SK-N-SH treated with all-trans-retinoic acid at 6 μM for 48 hours (cell line): Measurements from ENCODE around the gene SCYGR2.

Experiments
- ATAC-seq: fragments of 200-7000 bp; cut with Tn5 transposase; 3 replicates; pipeline ENCODE4 v1.9.1; 2020; ENCODE audit warnings: mild to moderate bottlenecking, moderate library complexity
- ARNTL ChIP-seq: fragments of 450-650 bp; formaldehyde crosslinking; IDR thresholded peaks from 2 replicates; pipeline ENCODE4 v1.5.0; 2020; ENCODE audit warnings: low read depth, mild to moderate bottlenecking, moderate library complexity, borderline replicate concordance
- BACH2 ChIP-seq: fragments of 250-450 bp; sonication (Bioruptor Pico); IDR thresholded peaks from 2 replicates; pipeline ENCODE4 v1.9.0; 2021; ENCODE audit warnings: mild to moderate bottlenecking, borderline replicate concordance
- CSDC2 ChIP-seq: fragments of 250-450 bp; sonication (Bioruptor Pico); IDR thresholded peaks from 2 replicates; pipeline ENCODE4 v1.5.0; 2020; ENCODE audit warnings: mild to moderate bottlenecking, moderate library complexity
- CSRNP3 ChIP-seq: fragments of 250-450 bp; sonication (Bioruptor Pico); IDR thresholded peaks from 2 replicates; pipeline ENCODE4 v1.5.1; 2021; ENCODE audit warnings: mild to moderate bottlenecking, moderate library complexity
- ESRRG ChIP-seq: fragments of 250-450 bp; sonication (Bioruptor Pico); IDR thresholded peaks from 2 replicates; pipeline ENCODE4 v1.6.1; 2021; ENCODE audit warnings: mild to moderate bottlenecking
- GLIS3 ChIP-seq: fragments of 250-450 bp; sonication (Bioruptor Pico); IDR thresholded peaks from 2 replicates; pipeline ENCODE4 v1.5.0; 2020; ENCODE audit warnings: mild to moderate bottlenecking, moderate library complexity
- ISL1 ChIP-seq: fragments of 250-450 bp; sonication (Bioruptor Pico); IDR thresholded peaks from 2 replicates; pipeline ENCODE4 v2.1.2; 2022; ENCODE audit warnings: mild to moderate bottlenecking, moderate library complexity
- OSR1 ChIP-seq: fragments of 250-450 bp; sonication (Bioruptor Pico); IDR thresholded peaks from 2 replicates; pipeline ENCODE4 v1.8.0; 2022; ENCODE audit warnings: moderate library complexity, mild to moderate bottlenecking, inconsistent platforms
- PATZ1 ChIP-seq: fragments of 250-450 bp; sonication (Bioruptor Pico); IDR thresholded peaks from 2 replicates; pipeline ENCODE4 v1.8.0; 2020; ENCODE audit warnings: mild to moderate bottlenecking, moderate library complexity, borderline replicate concordance
- POU6F1 ChIP-seq: fragments of 250-450 bp; sonication (Bioruptor Pico); IDR thresholded peaks from 2 replicates; pipeline ENCODE4 v1.8.0; 2021; ENCODE audit warnings: low read depth, mild to moderate bottlenecking, moderate library complexity, borderline replicate concordance
- PPARA ChIP-seq: fragments of 250-450 bp; sonication (Bioruptor Pico); IDR thresholded peaks from 2 replicates; pipeline ENCODE4 v1.5.0; 2020; ENCODE audit warnings: mild to moderate bottlenecking, borderline replicate concordance
- RARB ChIP-seq: fragments of 250-450 bp; sonication (Bioruptor Pico); IDR thresholded peaks from 2 replicates; pipeline ENCODE4 v1.8.0; 2021; ENCODE audit warnings: mild to moderate bottlenecking, moderate library complexity
- SNAI2 ChIP-seq: fragments of 250-450 bp; sonication (Bioruptor Pico); IDR thresholded peaks from 2 replicates; pipeline ENCODE4 v1.5.0; 2020; ENCODE audit warnings: mild to moderate bottlenecking, moderate library complexity
- TCF4 ChIP-seq: fragments of 250-450 bp; sonication (Bioruptor Pico); IDR thresholded peaks from 2 replicates; pipeline ENCODE4 v1.8.0; 2021; ENCODE audit warnings: mild to moderate bottlenecking, moderate library complexity, borderline replicate concordance
- TOX ChIP-seq: fragments of 250-450 bp; sonication (Bioruptor Pico); IDR thresholded peaks from 2 replicates; pipeline ENCODE4 v1.8.0; 2021; ENCODE audit warnings: mild to moderate bottlenecking, moderate library complexity, borderline replicate concordance
- TSHZ2 ChIP-seq: fragments of 250-450 bp; sonication (Bioruptor Pico); IDR thresholded peaks from 2 replicates; pipeline ENCODE4 v1.5.0; 2020; ENCODE audit warnings: mild to moderate bottlenecking, moderate library complexity
- ZC3H10 ChIP-seq: fragments of 250-450 bp; sonication (Bioruptor Pico); IDR thresholded peaks from 2 replicates; pipeline ENCODE4 v1.5.1; 2021; ENCODE audit warnings: mild to moderate bottlenecking, moderate library complexity
- ZFP3 ChIP-seq: fragments of 250-450 bp; sonication (Bioruptor Pico); IDR thresholded peaks from 2 replicates; pipeline ENCODE4 v1.5.0; 2020; ENCODE audit warnings: mild to moderate bottlenecking, moderate library complexity
- ZFP30 ChIP-seq: fragments of 450-650 bp; formaldehyde crosslinking; IDR thresholded peaks from 2 replicates; pipeline ENCODE4 v1.5.0; 2022; ENCODE audit warnings: mild to moderate bottlenecking, moderate library complexity
- ZNF565 ChIP-seq: fragments of 450-650 bp; formaldehyde crosslinking; conservative IDR thresholded peaks from 2 replicates; pipeline ENCODE4 v1.5.0; 2020; ENCODE audit warnings: low read depth, mild to moderate bottlenecking, moderate library complexity
- ZNF70 ChIP-seq: fragments of 450-650 bp; formaldehyde crosslinking; IDR thresholded peaks from 2 replicates; pipeline ENCODE4 v1.5.0; 2020; ENCODE audit warnings: mild to moderate bottlenecking, moderate library complexity

Gene SCYGR2

GRCh38 chr2:227582369-227582768 lies 16.3 kb upstream of the SCYGR2 start (continued):
- TF ChIP-seq TSHZ2 (CRISPR knock-in tag) (no peak), GLIS3 (no peak), BACH2 (CRISPR knock-in tag) (no peak), ZNF565 (CRISPR knock-in tag) (no peak), ZC3H10 (CRISPR knock-in tag) (no peak), ZFP30 (CRISPR knock-in tag) (no peak), ISL1 (CRISPR knock-in tag) (no peak)

- no peak for TF ChIP-seq CSRNP3 (CRISPR knock-in tag)
- TF ChIP-seq PPARA (CRISPR knock-in tag), result no peak
- TF ChIP-seq ZNF565 (CRISPR knock-in tag), result no peak
- TF ChIP-seq SNAI2 (CRISPR knock-in tag), result no peak
- no peak for TF ChIP-seq ZFP3 (CRISPR knock-in tag)
- TF ChIP-seq, all 23 proteins: peak for 0
- ATAC-seq, result no peak
These were observed 5.9 kb upstream of the SCYGR2 start for GRCh38 chr2:227592694-227593387.

- no peak for TF ChIP-seq ZC3H10 (CRISPR knock-in tag)
- no peak for TF ChIP-seq OSR1 (CRISPR knock-in tag)
- TF ChIP-seq TOX (CRISPR knock-in tag), result no peak
- TF ChIP-seq POU6F1, result no peak
- TF ChIP-seq ZNF565 (CRISPR knock-in tag), result no peak
- TF ChIP-seq ARNTL, result no peak
- TF ChIP-seq ESRRG (CRISPR knock-in tag), result no peak
- TF ChIP-seq SNAI2 (CRISPR knock-in tag), result no peak
- TF ChIP-seq PATZ1 (CRISPR knock-in tag), result no peak
- no peak for TF ChIP-seq ZFP30 (CRISPR knock-in tag)
- TF ChIP-seq BACH2 (CRISPR knock-in tag), result no peak
- ATAC-seq, result no peak
These were observed 2.9 kb upstream of the SCYGR2 start for GRCh38 chr2:227595797-227596196.

GRCh38 chr2:227597036-227597435 lies 1.7 kb upstream of the SCYGR2 start:
- no peak for ATAC-seq
- TF ChIP-seq PATZ1 (CRISPR knock-in tag) (no peak), ESRRG (CRISPR knock-in tag) (no peak), SNAI2 (CRISPR knock-in tag) (no peak), ZNF565 (CRISPR knock-in tag) (no peak), TCF4 (no peak), CSRNP3 (CRISPR knock-in tag) (no peak), CSDC2 (CRISPR knock-in tag) (no peak), OSR1 (CRISPR knock-in tag) (no peak), ZNF70 (CRISPR knock-in tag) (no peak), TSHZ2 (CRISPR knock-in tag) (no peak), ZFP30 (CRISPR knock-in tag) (no peak), ISL1 (CRISPR knock-in tag) (no peak), RARB (no peak)
